ENCODE measurements around the gene KLHDC9. TPM values are rescaled to one million over a fixed set of nuclear protein-coding genes. Genes with fewer than 3 reads are reported as not detected.
A peak's percentile ranks its signal among the peaks of the same experiment; 100 is the strongest.

The KLHDC9 gene
- total RNA-seq, 1 donor from 2014 or later, result 5.3 TPM

DNA sequence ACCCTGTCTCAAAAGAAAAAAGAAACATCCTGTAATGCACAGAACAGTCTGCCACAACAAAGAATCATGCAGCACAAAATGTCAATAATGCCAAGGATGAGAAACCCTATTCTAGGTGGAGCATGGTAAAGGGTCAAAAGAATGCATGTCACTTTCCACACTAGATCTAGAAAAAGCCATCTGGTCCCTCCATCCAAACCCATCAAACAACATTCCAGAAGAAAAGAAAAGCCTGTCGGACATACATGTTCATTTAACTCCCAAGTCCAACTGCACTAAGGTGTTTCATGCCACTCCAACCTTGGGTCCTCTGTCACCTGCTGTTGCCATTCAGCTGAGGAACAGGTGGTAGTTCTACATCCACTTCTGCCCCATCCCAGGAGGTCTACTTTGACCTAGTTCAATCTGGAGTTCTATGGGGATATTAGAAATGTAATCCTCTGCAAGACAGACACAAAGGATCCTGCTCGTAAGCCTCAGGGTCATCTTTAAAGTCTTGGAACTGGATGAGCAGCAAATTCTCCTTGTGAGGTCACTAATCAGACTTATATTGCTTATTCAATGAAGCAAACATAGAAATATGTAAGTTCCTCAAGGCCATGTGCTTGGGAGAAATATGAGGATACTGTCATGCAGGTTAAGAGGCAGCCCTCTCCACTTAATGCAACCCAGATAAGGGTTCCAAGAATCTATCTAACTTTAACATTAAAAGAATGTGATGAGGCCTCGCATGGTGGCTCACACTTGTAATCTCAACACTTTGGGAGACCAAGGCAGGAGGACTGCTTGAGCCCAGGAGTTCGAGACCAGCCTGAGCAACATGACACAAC, 30.6 kb downstream of the KLHDC9 start:
- no peak for DNase-seq (ENCODE audit: extremely low read depth, low read depth, low spot score)

GRCh38 chr1:161130266-161130665, 32.1 kb downstream of the KLHDC9 start:
- DNase-seq (ENCODE audit: extremely low read depth, low read depth, low spot score), result no peak

DNA sequence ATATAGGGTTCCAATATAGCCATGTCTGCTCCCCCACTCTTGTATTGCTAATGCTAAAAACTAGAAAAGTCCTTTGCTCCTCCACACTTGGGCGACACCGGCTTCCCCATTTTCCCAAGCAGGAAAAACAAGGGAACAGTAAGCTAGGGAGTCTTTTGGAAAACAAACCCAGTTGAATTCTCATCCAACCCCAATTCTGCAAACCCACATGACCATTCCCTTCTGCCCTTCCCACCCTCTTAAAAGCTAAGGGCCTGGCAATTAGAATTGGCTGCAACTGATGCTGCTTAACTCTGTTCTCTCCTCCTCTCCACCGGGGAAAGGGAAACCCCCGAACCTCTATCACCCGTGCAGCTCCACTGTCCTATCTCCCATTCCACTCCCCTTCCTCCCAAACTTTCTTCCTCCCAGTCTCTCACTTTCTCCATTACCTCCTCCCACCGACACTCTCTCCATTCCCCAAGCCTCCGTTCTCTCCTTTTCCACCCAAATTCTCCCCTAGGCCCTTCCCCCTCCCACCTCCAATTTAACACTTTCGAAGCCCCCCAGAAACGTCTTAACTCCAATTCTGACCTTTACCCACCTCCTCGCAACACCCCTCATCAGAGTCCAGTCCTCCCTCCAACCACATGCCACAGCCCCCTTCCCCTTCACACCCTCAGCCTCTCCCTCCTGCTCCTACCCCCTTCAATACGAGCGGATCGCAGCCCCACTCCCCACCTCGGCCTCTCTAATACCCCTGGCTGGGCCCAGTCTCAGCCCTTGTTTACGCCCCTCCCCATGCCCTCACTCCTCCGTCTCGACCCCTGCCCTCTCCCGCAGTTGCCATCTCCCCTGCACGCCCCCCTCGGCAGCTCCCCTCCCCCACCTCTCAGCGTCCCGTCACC, 33.6 kb downstream of the KLHDC9 start:
- no peak for DNase-seq (ENCODE audit: extremely low read depth, low read depth, low spot score)

DNA sequence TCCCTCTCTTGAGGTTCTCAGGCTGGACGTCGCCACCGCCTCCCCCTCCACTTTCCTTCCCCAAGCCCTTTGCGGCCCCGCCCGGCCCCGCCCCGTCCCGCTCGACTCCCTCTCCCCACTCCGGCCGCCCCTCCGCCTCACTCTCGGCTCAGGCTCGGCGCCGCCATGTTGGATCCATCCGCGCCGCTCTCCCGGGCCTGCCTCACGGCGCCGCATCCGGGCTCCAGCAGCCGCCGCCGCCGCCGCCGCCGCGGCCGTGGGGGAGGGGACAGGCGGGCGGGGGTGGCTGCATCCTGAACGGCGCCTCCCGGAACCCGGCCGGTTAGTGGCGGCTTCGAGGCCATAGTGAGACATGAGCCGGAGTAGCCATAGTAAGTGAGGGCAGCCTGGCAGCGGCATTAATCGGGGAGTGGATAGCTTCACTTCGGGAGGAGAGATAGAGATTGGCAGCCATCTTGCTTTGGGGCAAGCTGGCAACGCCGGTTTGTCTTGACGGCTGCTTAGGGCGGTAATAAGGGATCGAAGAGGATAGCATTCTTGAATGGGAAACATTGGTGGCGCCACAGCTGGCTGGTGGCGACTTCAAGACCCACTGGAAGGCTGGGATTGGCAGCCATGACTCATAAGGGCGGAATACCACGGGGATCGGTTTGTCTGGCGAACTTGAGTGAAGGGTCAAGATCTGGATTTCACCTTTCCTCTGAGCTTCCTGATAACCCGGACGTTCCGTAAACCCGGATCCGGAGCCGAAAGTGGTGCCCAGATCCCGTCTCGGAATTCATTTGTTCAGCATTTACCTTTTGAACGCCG, 34.5 kb downstream of the KLHDC9 start, which contains the start of gene DEDD:
Gene DEDD, minus strand, starts transcription at position 258 of the 810 bp plus-strand sequence. CDS start 8,205 bp downstream, outside the sequence.
- peak; percentile 87 for DNase-seq (ENCODE audit: extremely low read depth, low read depth, low spot score)

DNA sequence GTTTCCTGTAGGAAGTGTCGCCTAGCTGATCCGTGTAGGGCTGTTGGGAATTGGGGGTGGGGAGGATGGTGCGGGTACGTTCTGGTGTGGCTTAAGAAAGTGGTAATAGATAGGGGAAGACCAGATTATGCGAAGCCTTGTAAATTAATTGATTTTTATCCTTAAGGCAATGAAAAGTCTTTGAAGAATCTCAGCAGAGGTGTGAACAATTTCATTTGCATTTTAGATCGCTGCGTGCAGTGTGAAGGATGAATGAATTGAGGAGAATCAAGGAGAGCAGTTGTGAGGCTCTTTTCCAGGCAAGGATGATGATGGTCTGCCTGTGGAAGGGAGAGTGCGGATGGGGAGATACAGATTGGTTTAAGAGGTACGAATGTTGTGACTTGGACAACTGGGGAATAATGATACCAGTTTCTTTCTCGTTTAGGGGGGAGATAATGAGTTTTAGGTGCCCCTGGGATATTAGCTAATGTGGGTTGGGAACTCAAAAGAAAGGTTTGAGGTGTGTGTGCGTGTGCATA, 35.1 kb downstream of the KLHDC9 start:
- no peak for DNase-seq (ENCODE audit: extremely low read depth, low read depth, low spot score)

- no peak for DNase-seq (ENCODE audit: extremely low read depth, low read depth, low spot score)
Observed at GRCh38 chr1:161137881-161138280, 39.7 kb downstream of the KLHDC9 start.

DNA sequence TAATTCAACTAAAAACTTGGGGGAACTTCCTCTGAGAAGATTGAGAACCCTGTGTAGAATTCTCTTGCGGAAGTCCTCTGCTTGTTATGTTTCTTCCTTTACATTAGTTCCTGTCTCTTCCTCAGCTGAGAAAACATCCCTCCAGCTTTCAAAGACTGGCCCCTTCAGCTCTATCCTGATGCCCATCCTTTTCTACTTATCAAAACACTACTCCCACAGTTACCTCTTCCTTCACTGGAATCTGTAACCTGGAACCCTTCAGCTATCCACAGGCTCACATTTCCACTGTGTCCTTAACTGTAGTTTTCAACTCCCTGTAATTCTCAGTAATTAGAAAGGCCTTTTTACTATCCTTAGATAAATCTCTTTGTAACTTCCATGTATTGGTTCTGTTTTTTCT, 40.3 kb downstream of the KLHDC9 start:
- DNase-seq (ENCODE audit: extremely low read depth, low read depth, low spot score), result no peak

- DNase-seq (ENCODE audit: extremely low read depth, low read depth, low spot score), result no peak
Observed at GRCh38 chr1:161139766-161140165, 41.6 kb downstream of the KLHDC9 start.

DNA sequence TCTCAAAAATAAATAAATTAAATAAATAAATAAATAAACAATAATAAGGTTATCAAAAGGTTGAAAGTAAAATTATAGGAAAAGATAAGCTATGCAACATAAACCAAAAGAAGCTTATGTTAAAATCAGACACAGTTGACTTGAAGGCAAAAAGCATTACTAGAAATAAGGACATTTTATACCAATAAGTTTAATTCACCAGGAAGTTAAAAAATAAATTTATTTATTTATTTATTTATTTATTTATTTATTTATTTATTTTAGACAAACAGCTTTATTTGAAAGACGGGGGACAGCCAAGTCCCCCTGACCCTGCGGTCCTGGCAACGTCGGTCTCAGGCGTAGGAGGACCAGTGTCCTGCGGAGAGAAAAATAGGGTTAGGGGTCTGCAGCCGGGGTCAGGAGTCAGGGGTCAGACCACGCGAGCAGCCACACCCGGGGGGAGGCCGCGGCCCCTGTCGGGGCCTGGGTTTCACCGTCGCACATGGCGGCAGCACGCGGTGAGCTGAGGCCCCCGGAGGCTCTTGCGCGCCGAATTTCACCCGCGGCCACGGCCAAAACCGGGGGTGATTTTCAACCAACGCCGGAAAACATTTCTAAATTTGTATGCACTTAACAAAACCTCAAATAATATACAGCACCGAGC, 42.7 kb downstream of the KLHDC9 start:
- no peak for DNase-seq (ENCODE audit: extremely low read depth, low read depth, low spot score)

DNA sequence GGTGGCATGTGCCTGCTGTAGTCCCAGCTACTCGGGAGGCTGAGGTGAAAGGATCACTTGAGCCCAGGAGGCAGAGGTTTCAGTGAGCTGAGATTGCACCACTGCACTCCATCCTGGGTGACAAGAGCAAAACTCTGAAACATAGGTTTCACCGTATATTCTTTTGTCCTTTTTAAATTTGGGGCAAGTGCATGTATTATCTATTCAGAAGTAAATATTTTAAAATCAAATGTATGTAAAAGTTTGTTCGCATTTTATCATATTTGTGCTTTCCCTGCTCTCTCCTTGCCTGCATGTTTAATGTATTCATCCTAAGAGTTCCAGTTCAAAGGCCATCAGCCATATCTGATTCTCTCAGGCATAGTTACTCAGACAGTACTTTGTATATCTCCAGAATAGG, 47.7 kb downstream of the KLHDC9 start:
- DNase-seq (ENCODE audit: extremely low read depth, low read depth, low spot score), result no peak

Other genes with a start within 250 kb of the KLHDC9 start
- not detected in 2 replicates for gene CD244, start 235.5 kb upstream of the KLHDC9 start, total RNA-seq
- gene ITLN1, start 213.2 kb upstream of the KLHDC9 start, total RNA-seq, result not detected in 2 replicates
- not detected in 2 replicates for gene ITLN2, start 143.6 kb upstream of the KLHDC9 start, total RNA-seq
- gene F11R, start 77.2 kb upstream of the KLHDC9 start, total RNA-seq, result 133 and 134 TPM in 2 replicates
- gene TSTD1, start 59.4 kb upstream of the KLHDC9 start, total RNA-seq, result 0.82 and 7.1 TPM in 2 replicates
- 56.8 and 68.4 TPM in 2 replicates for gene USF1, start 52.4 kb upstream of the KLHDC9 start, total RNA-seq
- not detected in 2 replicates for gene ARHGAP30, start 28.5 kb upstream of the KLHDC9 start, total RNA-seq
- gene NECTIN4, start 8.8 kb upstream of the KLHDC9 start, total RNA-seq, result 0.76 TPM in 1 of 2 replicates, not detected in the other
- 63.0 and 78.2 TPM in 2 replicates for gene PFDN2, start 19.7 kb downstream of the KLHDC9 start, total RNA-seq
- gene NIT1, start 19.7 kb downstream of the KLHDC9 start, total RNA-seq, result 16.4 and 22.6 TPM in 2 replicates
- 35.5 and 43.8 TPM in 2 replicates for gene DEDD, start 34.3 kb downstream of the KLHDC9 start, total RNA-seq
- gene UFC1, start 55.6 kb downstream of the KLHDC9 start, total RNA-seq, result 58.5 and 107 TPM in 2 replicates
- 9.8 and 13.1 TPM in 2 replicates for gene USP21, start 61.1 kb downstream of the KLHDC9 start, total RNA-seq
- 17.2 and 23.5 TPM in 2 replicates for gene PPOX, start 68.1 kb downstream of the KLHDC9 start, total RNA-seq
- 38.4 and 43.5 TPM in 2 replicates for gene B4GALT3, start 79.1 kb downstream of the KLHDC9 start, total RNA-seq
- gene ADAMTS4, start 100.7 kb downstream of the KLHDC9 start, total RNA-seq, result 16.6 and 23.8 TPM in 2 replicates
- 113 and 141 TPM in 2 replicates for gene NDUFS2, start 104.0 kb downstream of the KLHDC9 start, total RNA-seq
- 1.7 TPM in 1 of 2 replicates, not detected in the other for gene FCER1G, start 116.9 kb downstream of the KLHDC9 start, total RNA-seq
- not detected in 2 replicates for gene APOA2, start 125.3 kb downstream of the KLHDC9 start, total RNA-seq
- gene TOMM40L, start 127.7 kb downstream of the KLHDC9 start, total RNA-seq, result 9.7 and 15.0 TPM in 2 replicates
- not detected in 2 replicates for gene NR1I3, start 139.8 kb downstream of the KLHDC9 start, total RNA-seq
- not detected in 2 replicates for gene PCP4L1, start 160.4 kb downstream of the KLHDC9 start, total RNA-seq
- gene MPZ, start 211.6 kb downstream of the KLHDC9 start, total RNA-seq, result 3.4 and 4.7 TPM in 2 replicates
- 69.4 and 92.9 TPM in 2 replicates for gene SDHC, start 216.0 kb downstream of the KLHDC9 start, total RNA-seq